Hematopoietic multipotent progenitor cell treated with erythropoietin and hydrocortisone succinate and interleukin-3 and kit ligand, for 6 days (in vitro differentiated cells): ENCODE data around the gene TMEM41B.
A peak's percentile ranks its signal among the peaks of the same experiment; 100 is the strongest.
"Not testable (repeated sequence)": the region's sequence is repeated elsewhere in the genome, so short reads cannot be mapped to it uniquely, and the experiment has no call there.

ENCODE experiments used
- DNase-seq: peaks from one replicate; pipeline ENCODE4 v3.0.0-alpha.2; 2015

The TMEM41B gene

GRCh38 chr11:9314291-9315077 lies at the start of gene TMEM41B:
Gene TMEM41B, minus strand, starts transcription at chr11:9314593. Its CDS starts 152 bp downstream, at chr11:9314441.
- DNase-seq, result peak; percentile 100

- peak; percentile 28 for DNase-seq
These were observed 48.0 kb upstream of the TMEM41B start for GRCh38 chr11:9362393-9362863.

DNA sequence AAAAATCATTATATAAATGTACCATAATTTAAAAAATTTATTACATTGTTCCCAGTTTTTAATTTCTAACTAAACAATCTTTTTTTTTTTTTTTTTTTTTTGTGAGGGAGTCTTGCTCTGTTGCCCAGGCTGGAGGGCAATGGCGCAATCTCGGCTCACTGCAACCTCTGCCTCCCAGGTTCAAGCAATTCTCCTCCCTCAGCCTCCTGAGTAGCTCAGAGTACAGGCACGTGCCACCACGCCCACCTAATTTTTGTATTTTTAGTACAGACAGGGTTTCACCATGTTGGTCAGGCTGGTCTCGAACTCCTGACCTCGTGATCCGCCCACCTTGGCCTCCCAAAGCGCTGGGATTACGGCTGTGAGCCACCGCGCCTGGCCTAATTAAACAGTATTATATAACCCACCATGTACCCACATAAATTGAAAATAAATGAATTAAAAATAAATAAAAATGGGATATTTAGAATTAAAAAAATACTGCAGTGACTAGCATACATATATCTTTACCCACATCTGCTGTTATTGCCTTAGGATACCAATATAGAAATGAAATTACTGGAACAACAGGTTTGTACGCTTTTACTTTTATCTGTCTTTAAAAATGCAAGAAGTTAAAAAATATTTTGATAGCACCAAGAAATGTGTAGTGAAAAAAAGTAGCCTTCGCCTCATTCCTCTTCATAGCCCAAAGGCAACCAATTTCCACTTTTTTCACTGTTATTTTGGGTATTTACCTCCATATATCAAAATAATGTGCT lies 46.6 kb upstream of the TMEM41B start:
- DNase-seq, result not testable (repeated sequence)

- DNase-seq, result no peak
These were observed 42.6 kb upstream of the TMEM41B start for GRCh38 chr11:9357041-9357440.

DNA sequence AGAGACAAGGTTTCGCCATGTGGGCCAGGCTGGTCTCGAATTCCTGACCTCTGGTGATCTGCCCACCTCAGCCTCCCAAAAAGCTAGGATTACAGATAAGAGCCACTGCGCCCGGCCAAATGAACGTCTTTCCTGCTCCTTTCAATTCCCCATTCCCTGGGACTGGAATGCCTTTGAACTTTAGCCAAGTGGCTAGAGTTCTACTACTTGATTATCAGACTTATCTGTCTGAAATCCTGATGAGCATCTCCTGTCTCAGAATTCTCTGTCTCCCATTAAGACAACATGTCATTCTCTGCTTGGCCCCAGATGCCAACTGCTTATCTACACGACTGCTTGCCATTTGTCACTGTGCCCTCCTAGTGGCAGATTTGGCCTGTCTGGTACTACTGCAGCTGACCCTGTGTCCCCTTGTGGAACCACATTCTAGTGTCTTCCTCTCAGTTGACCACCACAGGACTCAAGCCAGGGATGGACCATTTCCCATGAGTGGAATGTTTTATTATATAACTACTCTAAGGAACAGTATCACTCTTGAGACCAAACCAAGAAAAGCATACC lies 37.0 kb upstream of the TMEM41B start:
- DNase-seq, result no peak

- not testable (repeated sequence) for DNase-seq
These were observed 33.4 kb upstream of the TMEM41B start for GRCh38 chr11:9347779-9348178.

GRCh38 chr11:9347100-9347499 lies 32.7 kb upstream of the TMEM41B start:
- peak; percentile 78 for DNase-seq

- DNase-seq, result no peak
These were observed 29.8 kb upstream of the TMEM41B start for GRCh38 chr11:9344061-9344680.

DNA sequence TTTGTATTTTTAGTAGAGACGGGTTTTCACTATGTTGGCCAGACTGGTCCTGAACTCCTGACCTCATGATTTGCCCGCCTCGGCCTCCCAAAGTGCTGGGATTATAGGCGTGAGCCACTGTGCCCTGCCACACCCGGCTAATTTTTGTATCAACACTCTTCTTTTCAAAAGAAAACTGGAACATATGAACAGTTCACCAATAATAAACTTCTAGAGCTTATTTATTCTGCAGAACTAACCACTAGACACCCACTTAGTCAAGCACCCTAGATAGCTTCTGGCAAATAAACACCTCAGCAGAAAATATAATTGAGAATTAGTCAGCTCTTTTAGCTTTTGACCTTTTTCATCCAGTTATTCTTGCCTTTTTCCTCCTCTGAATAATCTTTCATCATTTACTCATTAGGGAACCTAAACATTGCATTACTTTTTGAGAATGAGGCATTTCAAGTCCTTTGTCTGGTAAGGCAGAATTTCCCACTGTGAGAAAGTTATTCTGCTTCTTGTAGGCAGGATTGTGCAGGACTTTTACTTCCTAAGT lies 27.3 kb upstream of the TMEM41B start:
- DNase-seq, result no peak

GRCh38 chr11:9332655-9333054 lies 18.3 kb upstream of the TMEM41B start:
- no peak for DNase-seq

GRCh38 chr11:9330387-9331384 lies 16.3 kb upstream of the TMEM41B start:
- DNase-seq, result no peak

GRCh38 chr11:9320047-9320446 lies 5.7 kb upstream of the TMEM41B start:
- DNase-seq, result no peak

DNA sequence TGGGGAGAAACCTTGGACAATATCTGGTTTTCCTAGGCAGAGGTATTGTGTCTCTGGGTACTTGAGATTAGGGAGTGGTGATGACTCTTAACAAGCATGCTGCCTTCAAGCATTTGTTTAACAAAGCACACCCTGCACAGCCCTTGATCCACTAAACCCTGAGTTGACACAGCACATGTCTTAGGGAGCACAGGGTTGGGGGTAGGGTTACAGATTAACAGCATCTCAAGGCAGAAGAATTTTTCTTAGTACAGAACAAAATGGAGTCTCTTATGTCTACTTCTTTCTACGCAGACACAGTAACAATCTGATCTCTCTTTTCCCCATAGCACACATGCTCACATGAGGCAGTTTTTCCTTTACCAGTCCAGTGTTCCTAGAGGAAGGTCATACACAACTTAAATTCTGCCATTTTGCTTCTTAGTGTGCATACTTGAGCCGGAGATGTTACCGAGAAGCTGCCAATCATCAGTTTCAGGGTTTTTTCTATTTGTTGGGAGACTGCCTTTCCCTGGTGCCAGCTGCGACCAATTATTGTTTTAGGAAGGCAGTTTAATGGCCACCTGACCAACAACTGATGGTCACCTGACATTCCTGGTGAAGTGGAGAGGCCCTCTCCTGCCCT lies 5.1 kb upstream of the TMEM41B start:
- peak; percentile 42 for DNase-seq

GRCh38 chr11:9318442-9319376 lies 4.3 kb upstream of the TMEM41B start:
- DNase-seq, result not testable (repeated sequence)

DNA sequence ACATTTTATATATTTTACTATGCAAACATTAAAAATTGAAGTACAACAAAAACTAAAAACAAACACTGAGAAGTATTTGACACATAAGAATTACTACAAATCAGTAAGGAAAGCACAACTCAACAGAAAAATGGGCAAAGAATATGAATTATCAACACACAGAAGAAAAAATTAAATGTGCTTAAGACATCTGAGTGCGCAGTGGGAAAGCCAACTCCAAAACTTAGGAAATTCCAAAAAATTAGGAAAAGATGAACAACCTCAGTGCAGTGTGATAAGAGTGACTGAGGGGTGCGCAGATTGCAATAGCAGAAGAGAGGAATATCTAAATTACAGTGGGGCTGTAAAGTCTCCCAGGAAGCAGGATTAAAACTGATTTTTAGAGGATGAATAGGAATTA lies 1.9 kb upstream of the TMEM41B start:
- DNase-seq, result no peak

DNA sequence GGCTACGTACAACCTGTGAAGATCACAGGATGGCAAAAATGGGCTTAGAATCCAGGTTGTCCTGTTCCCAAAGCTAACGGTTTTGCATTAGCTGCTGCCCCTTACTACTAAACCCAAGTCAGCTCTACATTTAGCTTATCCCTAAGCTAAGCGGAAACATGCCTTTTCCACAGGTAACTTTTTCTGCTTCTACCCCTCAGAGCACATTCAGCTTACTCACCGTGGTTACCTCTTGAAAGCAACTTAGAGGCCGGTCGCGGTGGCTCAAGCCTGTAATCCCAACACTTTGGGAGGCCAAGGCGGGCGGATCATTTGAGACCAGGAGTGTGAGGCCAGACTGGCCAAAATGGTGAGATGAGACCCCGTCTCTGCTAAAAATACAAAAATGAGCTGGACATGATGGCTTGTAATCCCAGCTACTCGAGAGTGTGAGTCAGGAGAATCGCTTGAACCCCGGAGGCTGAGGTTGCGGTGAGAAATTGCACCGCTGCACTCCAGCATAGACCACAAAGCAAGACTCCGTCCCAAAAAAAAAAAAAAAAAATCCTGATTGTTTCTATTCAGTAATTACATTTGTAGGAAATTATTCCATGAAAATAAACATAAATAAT lies 790 bp upstream of the TMEM41B start:
- DNase-seq, result no peak

DNA sequence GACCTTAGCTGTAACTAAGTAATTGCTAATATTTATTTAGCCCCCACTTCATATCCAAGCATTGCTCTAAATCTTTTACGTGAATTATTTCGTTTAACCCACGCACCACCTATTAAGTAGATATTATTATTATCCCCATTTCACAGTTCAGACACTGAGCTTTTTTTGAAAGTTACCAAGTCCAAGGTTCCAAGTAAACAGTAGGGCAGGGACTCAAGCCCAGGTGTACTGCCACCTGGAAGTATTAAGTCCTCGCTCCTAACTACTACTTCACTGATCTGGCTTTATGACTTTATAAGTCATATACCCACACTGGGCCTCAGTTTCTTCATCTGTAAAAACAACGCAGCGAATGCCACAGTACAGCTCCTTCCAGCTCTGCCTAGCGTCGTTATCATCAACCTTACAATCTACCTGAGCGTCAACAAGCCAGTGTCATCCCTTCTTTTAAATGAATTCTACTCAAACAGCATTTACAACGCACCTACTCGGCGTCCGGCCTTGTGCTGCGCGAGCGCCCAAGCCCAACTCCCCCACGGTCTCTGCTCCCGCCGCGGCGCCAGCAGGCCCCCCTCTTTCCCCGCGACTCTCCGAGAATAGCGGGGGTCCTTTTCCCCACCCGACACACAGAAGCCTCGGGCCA lies 624 bp downstream of the TMEM41B start:
- DNase-seq, result peak; percentile 40

- no peak for DNase-seq
These were observed 3.8 kb downstream of the TMEM41B start for GRCh38 chr11:9310485-9311090.

GRCh38 chr11:9304178-9304577 lies 10.2 kb downstream of the TMEM41B start:
- DNase-seq, result no peak
